Activated naive CD8-positive, alpha-beta T cell treated with anti-CD3 and anti-CD28 coated beads, Interleukin-2, amount 10 ng/mL, durations not matched to agents 7 days and 5 days (primary cell): ENCODE results near the gene IRF9. TPM values are rescaled to one million over a fixed set of nuclear protein-coding genes. Genes with fewer than 3 reads are reported as not detected.

Source experiments
- ATAC-seq: fragments of 150-1000 bp; cut with Tn5 transposase; one replicate; pipeline ENCODE4 v1.10.0; 2021; ENCODE audit warnings: low read depth, moderate library complexity
- POLR2A ChIA-PET: fragments of 350-600 bp; sonication (Branson Sonifier 250); formaldehyde crosslinking; loops from one replicate; lab custom pipeline; 2021; ENCODE audit warnings: antibody characterized with exemption; lab: Charles Lee
- DNase-seq: peaks from one replicate; pipeline ENCODE4 v3.0.0; 2021
- H3K27ac Mint-ChIP-seq: one replicate; pipeline ENCODE4 v1.8.0; 2022; ENCODE audit warnings: mild to moderate bottlenecking, mixed read lengths
- H3K27me3 Mint-ChIP-seq: one replicate; pipeline ENCODE4 v1.8.0; 2022; ENCODE audit warnings: mild to moderate bottlenecking, moderate library complexity, mixed read lengths
- H3K36me3 Mint-ChIP-seq: one replicate; pipeline ENCODE4 v1.8.0; 2021; ENCODE audit warnings: mild to moderate bottlenecking, mixed read lengths
- H3K4me1 Mint-ChIP-seq: one replicate; pipeline ENCODE4 v1.8.0; 2021; ENCODE audit warnings: mixed read lengths
- H3K4me3 Mint-ChIP-seq: one replicate; pipeline ENCODE4 v1.8.0; 2022; ENCODE audit warnings: mild to moderate bottlenecking, moderate library complexity, mixed read lengths
- H3K9me3 Mint-ChIP-seq: one replicate; pipeline ENCODE4 v1.8.0; 2021; ENCODE audit warnings: mixed read lengths
- total RNA-seq, 2 experiments: library from RNA; stranded (reverse); gene quantifications; one replicate each; pipeline ENCODE4 v1.2.3, GENCODE V29; 2021

IRF9 gene
- total RNA-seq, 2 experiments from 2014 or later: 234 to 252 TPM

- DNase-seq (no peak), ATAC-seq (no peak)
- no peaks in the 10 kb centered on the region for H3K27me3 Mint-ChIP-seq
- no peaks in the 10 kb centered on the region for H3K9me3 Mint-ChIP-seq
- H3K27ac Mint-ChIP-seq: no peak overlapping the region
- no peak overlapping the region for H3K4me3 Mint-ChIP-seq
- H3K36me3 Mint-ChIP-seq: peaks cover 18% of the 10 kb centered on the region
- H3K4me1 Mint-ChIP-seq: peaks cover 2% of the 10 kb centered on the region
- POLR2A ChIA-PET: interaction anchor here (0.7 to 3.2 kb wide), 2 partner anchors 11 to 17 kb away, joined by 4 to 14 read pairs; partner anchors contain the start of gene IPO4
These were observed 16.2 kb downstream of the IRF9 start for GRCh38 chr14:24177041-24177825.

GRCh38 chr14:24177891-24178290, 16.8 kb downstream of the IRF9 start:
- Mint-ChIP-seq H3K27ac (no peak overlapping the region), H3K4me1 (peaks cover 2% of the 10 kb centered on the region), H3K4me3 (no peak overlapping the region), H3K36me3 (peaks cover 18% of the 10 kb centered on the region), H3K9me3 (no peaks in the 10 kb centered on the region), H3K27me3 (no peaks in the 10 kb centered on the region)
- POLR2A ChIA-PET: interaction anchor here (3.2 kb wide), 1 partner anchor 10 kb away, joined by 14 read pairs; the partner anchor contains the start of gene IPO4
- DNase-seq: no peak
- no peak for ATAC-seq

DNA sequence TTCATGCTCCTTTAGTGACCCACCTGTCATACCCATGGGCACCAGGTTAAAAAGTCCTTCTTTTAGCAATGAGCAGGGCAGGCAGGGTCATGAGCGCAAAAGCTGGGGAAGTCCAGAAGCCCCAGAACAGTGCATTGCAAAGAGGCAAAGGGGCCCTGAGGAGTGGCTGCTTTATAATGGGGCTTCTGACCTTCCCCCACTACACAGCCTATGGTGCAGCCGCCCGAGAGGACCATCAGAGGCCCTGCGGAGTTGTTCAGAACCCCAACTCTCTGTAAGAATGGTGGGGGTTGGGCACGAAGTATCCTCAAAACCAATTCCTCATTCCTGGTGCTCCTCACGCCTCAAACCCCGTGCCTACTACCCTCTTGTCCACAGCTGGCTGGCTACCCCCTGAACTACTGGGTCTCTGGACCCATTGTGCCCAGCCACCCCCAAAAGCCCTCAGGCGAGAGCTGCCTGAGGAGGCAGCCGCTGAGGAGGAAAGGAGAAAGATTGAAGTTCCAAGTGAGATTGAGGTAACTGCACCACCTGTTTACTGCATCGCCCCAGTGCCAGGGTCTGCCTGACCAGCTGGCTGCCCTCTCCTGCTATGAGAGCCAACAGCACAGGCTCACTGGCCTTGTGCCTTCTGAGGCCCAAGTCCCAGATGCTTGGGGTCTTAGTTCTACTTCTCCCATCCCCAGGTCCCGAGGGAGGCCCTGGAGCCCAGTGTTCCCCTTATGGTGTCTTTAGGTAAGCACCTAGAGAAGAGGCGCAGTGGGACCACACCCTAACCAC, 17.5 kb downstream of the IRF9 start:
- H3K4me3 Mint-ChIP-seq: no peak overlapping the region
- H3K4me1 Mint-ChIP-seq: peaks cover 2% of the 10 kb centered on the region
- no peak overlapping the region for H3K27ac Mint-ChIP-seq
- H3K27me3 Mint-ChIP-seq: no peaks in the 10 kb centered on the region
- POLR2A ChIA-PET: interaction anchor here (0.7 to 4.0 kb wide), 8 partner anchors 8 to 545 kb away, joined by 3 to 29 read pairs (median 10); partner anchors contain the start of genes IPO4, IRF9, PSME2 and REC8
- DNase-seq (no peak), ATAC-seq (no peak)
- H3K9me3 Mint-ChIP-seq: no peaks in the 10 kb centered on the region
- H3K36me3 Mint-ChIP-seq: peaks cover 15% of the 10 kb centered on the region

DNA sequence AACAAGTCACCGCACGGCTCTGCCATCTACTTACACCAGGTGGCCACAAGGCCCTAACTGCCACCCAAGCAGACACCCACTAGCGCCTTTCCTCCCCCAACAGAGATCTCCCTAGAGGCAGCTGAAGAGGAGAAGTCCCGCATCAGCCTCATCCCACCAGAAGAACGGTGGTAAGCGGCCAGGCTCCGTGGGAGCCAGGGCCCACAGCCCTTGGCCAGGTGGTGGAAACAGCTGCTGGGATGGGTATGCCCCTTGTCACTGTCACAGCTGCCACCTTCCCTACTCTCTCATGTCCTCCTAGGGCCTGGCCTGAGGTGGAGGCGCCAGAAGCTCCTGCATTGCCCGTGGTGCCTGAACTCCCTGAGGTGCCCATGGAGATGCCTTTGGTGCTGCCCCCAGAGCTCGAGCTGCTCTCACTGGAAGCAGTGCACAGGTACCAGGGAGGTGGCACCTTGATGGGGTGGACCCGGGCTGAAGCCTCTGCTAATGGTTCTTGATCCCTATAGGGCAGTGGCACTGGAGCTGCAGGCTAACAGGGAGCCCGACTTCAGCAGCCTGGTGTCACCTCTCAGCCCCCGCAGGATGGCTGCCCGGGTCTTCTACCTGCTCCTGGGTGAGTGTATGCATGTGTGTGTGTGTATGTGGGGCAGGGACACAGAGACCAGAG, 18.4 kb downstream of the IRF9 start:
- peak overlapping the region; percentile 48 for H3K27ac Mint-ChIP-seq
- POLR2A ChIA-PET: interaction anchor here (0.7 to 4.0 kb wide), 8 partner anchors 9 to 546 kb away, joined by 3 to 29 read pairs (median 8); partner anchors contain the start of genes IPO4, IRF9, PSME2 and REC8
- ATAC-seq (no peak), DNase-seq (no peak)
- H3K36me3 Mint-ChIP-seq: peaks cover 15% of the 10 kb centered on the region
- H3K27me3 Mint-ChIP-seq: no peaks in the 10 kb centered on the region
- H3K4me3 Mint-ChIP-seq: no peak overlapping the region
- peaks cover 2% of the 10 kb centered on the region for H3K4me1 Mint-ChIP-seq
- no peaks in the 10 kb centered on the region for H3K9me3 Mint-ChIP-seq

DNA sequence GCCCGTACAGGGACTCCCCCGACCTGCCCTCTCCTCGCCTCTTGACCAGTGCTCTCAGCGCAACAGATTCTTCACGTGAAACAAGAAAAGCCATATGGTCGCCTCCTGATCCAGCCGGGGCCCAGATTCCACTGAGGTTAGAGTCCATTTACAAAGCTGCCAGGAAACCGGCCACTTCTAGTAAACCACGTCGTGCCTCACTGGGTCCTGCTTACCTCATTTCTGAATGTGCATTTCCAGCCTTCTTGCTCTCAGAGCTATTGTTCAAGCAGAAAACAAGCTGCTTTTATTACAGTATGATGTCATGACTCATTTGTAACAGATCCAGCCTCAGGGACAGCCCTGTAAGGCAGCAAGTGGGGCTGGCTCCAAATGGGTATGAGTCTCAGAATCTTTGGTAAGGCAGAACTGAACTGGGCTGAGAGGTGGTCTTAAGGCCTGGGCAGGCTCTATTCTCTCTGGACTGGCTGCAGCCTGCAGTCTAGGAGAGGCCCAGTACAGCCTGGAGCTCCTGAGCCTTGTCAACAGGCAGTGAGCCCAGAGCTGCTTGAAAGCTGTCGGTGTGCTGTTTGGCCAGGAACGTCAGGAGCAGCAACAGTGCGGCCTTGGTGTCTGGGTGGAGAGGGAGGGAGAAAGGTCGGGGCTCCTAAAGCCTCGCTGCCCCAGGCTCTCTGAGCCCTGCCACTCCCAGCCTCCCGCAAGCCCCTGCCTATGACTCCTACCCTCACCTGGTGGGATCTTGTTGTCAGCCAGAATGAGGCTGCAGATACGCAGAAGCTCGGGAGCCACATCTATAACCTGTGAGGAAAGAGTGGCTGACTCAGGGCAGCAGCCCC, 19.1 kb downstream of the IRF9 start:
- no peak overlapping the region for H3K4me3 Mint-ChIP-seq
- peaks cover 12% of the 10 kb centered on the region for H3K36me3 Mint-ChIP-seq
- DNase-seq (no peak), ATAC-seq (no peak)
- POLR2A ChIA-PET: interaction anchor here (1.0 to 4.0 kb wide), 10 partner anchors 7 to 67 kb away, joined by 3 to 29 read pairs (median 6); partner anchors contain the start of genes IPO4, IRF9, PSME2 and REC8
- H3K4me1 Mint-ChIP-seq: peaks cover under 1% of the 10 kb centered on the region
- peak overlapping the region; percentile 25 for H3K27ac Mint-ChIP-seq
- no peaks in the 10 kb centered on the region for H3K9me3 Mint-ChIP-seq
- no peaks in the 10 kb centered on the region for H3K27me3 Mint-ChIP-seq

GRCh38 chr14:24181371-24182077, 20.5 kb downstream of the IRF9 start:
- ATAC-seq (no peak), DNase-seq (no peak)
- H3K9me3 Mint-ChIP-seq: no peaks in the 10 kb centered on the region
- no peaks in the 10 kb centered on the region for H3K27me3 Mint-ChIP-seq
- H3K4me3 Mint-ChIP-seq: no peak overlapping the region
- no peak overlapping the region for H3K27ac Mint-ChIP-seq
- peaks cover 14% of the 10 kb centered on the region for H3K36me3 Mint-ChIP-seq
- POLR2A ChIA-PET: interaction anchor here (0.9 to 4.0 kb wide), 8 partner anchors 9 to 65 kb away, joined by 3 to 29 read pairs (median 5); partner anchors contain the start of genes IRF9, PSME1, REC8 and TM9SF1
- no peaks in the 10 kb centered on the region for H3K4me1 Mint-ChIP-seq

DNA sequence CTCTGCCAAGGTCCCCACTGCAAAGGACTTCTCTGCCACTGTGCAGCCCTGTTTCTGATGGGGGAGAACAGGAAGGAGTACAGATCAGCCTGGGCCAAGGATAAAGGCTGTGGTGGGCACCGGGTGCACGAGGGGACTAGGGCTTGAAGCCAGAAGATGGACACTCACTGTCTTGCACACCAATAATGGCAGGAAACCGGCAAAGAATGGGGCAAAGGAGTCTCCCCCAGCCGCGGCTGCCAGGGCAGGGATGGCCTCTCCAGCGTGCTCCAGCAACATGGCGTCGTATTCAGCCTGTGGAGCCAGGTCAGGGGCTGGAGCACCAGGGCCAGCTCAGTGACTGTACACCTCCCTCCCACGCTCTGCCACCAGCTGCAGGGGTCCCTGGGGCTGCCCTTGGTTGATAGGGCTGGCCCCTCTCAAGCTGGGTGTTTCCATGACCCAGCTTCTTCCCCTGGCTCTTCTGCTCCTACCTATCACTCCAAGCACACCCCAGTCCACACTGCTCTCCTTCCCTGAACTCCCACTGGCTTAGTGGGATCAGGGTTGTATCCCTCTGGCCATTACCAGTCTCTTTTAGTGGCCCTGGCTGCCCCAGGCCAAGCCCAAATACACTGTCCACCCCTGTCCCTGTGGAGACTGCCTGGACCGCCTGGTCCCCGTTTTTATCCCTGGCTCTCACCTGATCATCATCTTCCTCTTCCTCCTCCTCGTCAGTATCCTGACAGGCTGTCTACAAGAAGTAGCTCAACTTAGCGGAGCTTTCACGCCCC, 21.2 kb downstream of the IRF9 start:
- DNase-seq: no peak
- POLR2A ChIA-PET: interaction anchor here (0.9 to 4.0 kb wide), 4 partner anchors 9 to 64 kb away, joined by 3 to 29 read pairs (median 6); partner anchors contain the start of gene REC8
- ATAC-seq: no peak
- Mint-ChIP-seq H3K4me1 (peaks cover 4% of the 10 kb centered on the region), H3K9me3 (no peaks in the 10 kb centered on the region), H3K27me3 (no peaks in the 10 kb centered on the region), H3K36me3 (peaks cover 12% of the 10 kb centered on the region), H3K27ac (peak overlapping the region; percentile 54), H3K4me3 (no peak overlapping the region)

DNA sequence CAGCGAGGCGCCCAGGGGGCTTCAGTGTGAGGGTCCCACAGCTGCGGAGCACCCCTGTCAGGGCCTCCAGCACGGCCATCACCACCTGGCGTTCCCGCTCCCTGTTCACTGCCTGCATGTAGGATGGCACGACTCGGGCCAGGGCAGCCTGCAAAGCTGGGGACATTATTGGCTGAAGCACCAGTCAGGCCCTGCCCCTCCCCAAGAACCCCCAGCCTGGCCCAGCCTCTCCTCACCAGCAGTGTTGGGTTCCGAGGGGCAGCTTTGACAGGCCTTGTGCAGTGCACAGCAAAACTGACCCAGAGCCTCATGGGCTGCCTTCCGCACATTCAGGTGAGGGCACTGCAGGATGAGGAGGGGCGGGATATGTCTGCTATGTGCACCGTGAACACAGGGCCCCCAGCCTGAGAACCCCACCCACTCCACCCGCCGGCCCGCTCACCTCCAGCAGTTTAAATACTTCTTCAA, 22.0 kb downstream of the IRF9 start:
- Mint-ChIP-seq H3K36me3 (peaks cover 12% of the 10 kb centered on the region), H3K27me3 (no peaks in the 10 kb centered on the region), H3K4me1 (peaks cover 10% of the 10 kb centered on the region), H3K27ac (no peak overlapping the region), H3K4me3 (no peak overlapping the region), H3K9me3 (no peaks in the 10 kb centered on the region)
- POLR2A ChIA-PET: interaction anchor here (0.9 to 2.0 kb wide), 3 partner anchors 10 to 22 kb away, joined by 3 to 8 read pairs (median 7); partner anchors contain the start of gene IRF9
- ATAC-seq (no peak), DNase-seq (no peak)

- Mint-ChIP-seq H3K9me3 (no peaks in the 10 kb centered on the region), H3K27ac (no peak overlapping the region), H3K36me3 (peaks cover 11% of the 10 kb centered on the region), H3K4me1 (peaks cover 14% of the 10 kb centered on the region), H3K27me3 (no peaks in the 10 kb centered on the region), H3K4me3 (no peak overlapping the region)
- POLR2A ChIA-PET: interaction anchor here (0.6 to 2.0 kb wide), 10 partner anchors 9 to 132 kb away, joined by 3 to 8 read pairs (median 5); partner anchors contain the start of genes CHMP4A, DCAF11, IRF9 and NRL
- ATAC-seq (no peak), DNase-seq (no peak)
These were observed 23.3 kb downstream of the IRF9 start for GRCh38 chr14:24184104-24184970.

- H3K27me3 Mint-ChIP-seq: no peaks in the 10 kb centered on the region
- H3K4me3 Mint-ChIP-seq: no peak overlapping the region
- POLR2A ChIA-PET: interaction anchor here (0.9 to 5.2 kb wide), 6 partner anchors 10 to 70 kb away, joined by 3 to 37 read pairs (median 7); partner anchors contain the start of genes CHMP4A, DCAF11, IRF9 and NRL
- H3K27ac Mint-ChIP-seq: no peak overlapping the region
- no peak for ATAC-seq
- peaks cover 18% of the 10 kb centered on the region for H3K4me1 Mint-ChIP-seq
- DNase-seq: no peak
- no peaks in the 10 kb centered on the region for H3K9me3 Mint-ChIP-seq
- peaks cover 13% of the 10 kb centered on the region for H3K36me3 Mint-ChIP-seq
These were observed 24.0 kb downstream of the IRF9 start for GRCh38 chr14:24185026-24185425.
